ENCODE data around the gene TTC23.
A peak's percentile ranks its signal among the peaks of the same experiment; 100 is the strongest.

TTC23 gene

GRCh38 chr15:99151156-99151555 lies 98.2 kb downstream of the TTC23 start:
- no peak overlapping the region for H3K27ac ChIP-seq (ENCODE audit: low read depth, low read length)
- no peak overlapping the region for H2AFZ ChIP-seq (ENCODE audit: low read length, unreplicated experiment)
- H3K4me1 ChIP-seq (ENCODE audit: control insufficient read depth, insufficient read depth, low read length, unreplicated experiment) = peaks cover 12% of the 10 kb centered on the region
- no peaks in the 10 kb centered on the region for H3K79me2 ChIP-seq (ENCODE audit: control insufficient read depth, insufficient read depth, low read length, unreplicated experiment)
- no peak overlapping the region for H3K4me3 ChIP-seq (ENCODE audit: low read depth, low read length)
- peaks cover 5% of the 10 kb centered on the region; the same call in 1 of the 2 replicates for H3K36me3 ChIP-seq (ENCODE audit: insufficient read depth, low read length)
- no peaks in the 10 kb centered on the region for H3K27me3 ChIP-seq (ENCODE audit: insufficient read depth, low read length)

GRCh38 chr15:99149366-99149765 lies 100.0 kb downstream of the TTC23 start:
- H2AFZ ChIP-seq (ENCODE audit: low read length, unreplicated experiment) = no peak overlapping the region
- no peaks in the 10 kb centered on the region for H3K79me2 ChIP-seq (ENCODE audit: control insufficient read depth, insufficient read depth, low read length, unreplicated experiment)
- no peak overlapping the region for H3K4me3 ChIP-seq (ENCODE audit: low read depth, low read length)
- no peak overlapping the region for H3K27ac ChIP-seq (ENCODE audit: low read depth, low read length)
- H3K4me1 ChIP-seq (ENCODE audit: control insufficient read depth, insufficient read depth, low read length, unreplicated experiment) = peaks cover 5% of the 10 kb centered on the region
- no peaks in the 10 kb centered on the region for H3K36me3 ChIP-seq (ENCODE audit: insufficient read depth, low read length)
- H3K27me3 ChIP-seq (ENCODE audit: insufficient read depth, low read length) = no peaks in the 10 kb centered on the region

GRCh38 chr15:99148851-99149276 lies 100.5 kb downstream of the TTC23 start:
- H2AFZ ChIP-seq (ENCODE audit: low read length, unreplicated experiment) = no peak overlapping the region

GRCh38 chr15:99146661-99147060 lies 102.7 kb downstream of the TTC23 start:
- Histone ChIP-seq H3K4me1 (ENCODE audit: control insufficient read depth, insufficient read depth, low read length, unreplicated experiment) (peaks cover 7% of the 10 kb centered on the region), H3K36me3 (ENCODE audit: insufficient read depth, low read length) (no peaks in the 10 kb centered on the region), H3K4me3 (ENCODE audit: low read depth, low read length) (no peak overlapping the region), H2AFZ (ENCODE audit: low read length, unreplicated experiment) (no peak overlapping the region), H3K27ac (ENCODE audit: low read depth, low read length) (no peak overlapping the region), H3K27me3 (ENCODE audit: insufficient read depth, low read length) (no peaks in the 10 kb centered on the region), H3K79me2 (ENCODE audit: control insufficient read depth, insufficient read depth, low read length, unreplicated experiment) (no peaks in the 10 kb centered on the region)

More at GRCh38 chr15:99148851-99149276, 100.5 kb downstream of the TTC23 start:
- Histone ChIP-seq H3K79me2 (ENCODE audit: control insufficient read depth, insufficient read depth, low read length, unreplicated experiment) (no peaks in the 10 kb centered on the region), H3K4me3 (ENCODE audit: low read depth, low read length) (no peak overlapping the region), H3K36me3 (ENCODE audit: insufficient read depth, low read length) (no peaks in the 10 kb centered on the region), H3K27me3 (ENCODE audit: insufficient read depth, low read length) (no peaks in the 10 kb centered on the region), H3K4me1 (ENCODE audit: control insufficient read depth, insufficient read depth, low read length, unreplicated experiment) (peaks cover 3% of the 10 kb centered on the region), H3K27ac (ENCODE audit: low read depth, low read length) (no peak overlapping the region)

GRCh38 chr15:99145778-99146177 lies 103.6 kb downstream of the TTC23 start:
- Histone ChIP-seq H3K4me1 (ENCODE audit: control insufficient read depth, insufficient read depth, low read length, unreplicated experiment) (peaks cover 7% of the 10 kb centered on the region), H3K79me2 (ENCODE audit: control insufficient read depth, insufficient read depth, low read length, unreplicated experiment) (no peaks in the 10 kb centered on the region), H2AFZ (ENCODE audit: low read length, unreplicated experiment) (no peak overlapping the region), H3K27ac (ENCODE audit: low read depth, low read length) (no peak overlapping the region), H3K4me3 (ENCODE audit: low read depth, low read length) (no peak overlapping the region), H3K27me3 (ENCODE audit: insufficient read depth, low read length) (no peaks in the 10 kb centered on the region), H3K36me3 (ENCODE audit: insufficient read depth, low read length) (no peaks in the 10 kb centered on the region)

- Histone ChIP-seq H3K79me2 (ENCODE audit: control insufficient read depth, insufficient read depth, low read length, unreplicated experiment) (no peaks in the 10 kb centered on the region), H3K4me3 (ENCODE audit: low read depth, low read length) (no peak overlapping the region), H3K27me3 (ENCODE audit: insufficient read depth, low read length) (no peaks in the 10 kb centered on the region), H3K36me3 (ENCODE audit: insufficient read depth, low read length) (no peaks in the 10 kb centered on the region), H2AFZ (ENCODE audit: low read length, unreplicated experiment) (no peak overlapping the region), H3K4me1 (ENCODE audit: control insufficient read depth, insufficient read depth, low read length, unreplicated experiment) (peaks cover 7% of the 10 kb centered on the region), H3K27ac (ENCODE audit: low read depth, low read length) (no peak overlapping the region)
These were observed 104.4 kb downstream of the TTC23 start for GRCh38 chr15:99145005-99145404.

- H2AFZ ChIP-seq (ENCODE audit: low read length, unreplicated experiment) = no peak overlapping the region
These were observed 105.4 kb downstream of the TTC23 start for GRCh38 chr15:99143655-99144610.

GRCh38 chr15:99143242-99143641 lies 106.1 kb downstream of the TTC23 start:
- Histone ChIP-seq H3K4me3 (ENCODE audit: low read depth, low read length) (no peak overlapping the region), H3K4me1 (ENCODE audit: control insufficient read depth, insufficient read depth, low read length, unreplicated experiment) (peaks cover 7% of the 10 kb centered on the region), H3K27ac (ENCODE audit: low read depth, low read length) (no peak overlapping the region), H3K79me2 (ENCODE audit: control insufficient read depth, insufficient read depth, low read length, unreplicated experiment) (no peaks in the 10 kb centered on the region), H3K36me3 (ENCODE audit: insufficient read depth, low read length) (no peaks in the 10 kb centered on the region; the same call in 1 of the 2 replicates), H3K27me3 (ENCODE audit: insufficient read depth, low read length) (no peaks in the 10 kb centered on the region), H2AFZ (ENCODE audit: low read length, unreplicated experiment) (no peak overlapping the region)

More at GRCh38 chr15:99143655-99144610, 105.4 kb downstream of the TTC23 start:
- Histone ChIP-seq H3K36me3 (ENCODE audit: insufficient read depth, low read length) (no peaks in the 10 kb centered on the region; the same call in 1 of the 2 replicates), H3K4me1 (ENCODE audit: control insufficient read depth, insufficient read depth, low read length, unreplicated experiment) (peaks cover 7% of the 10 kb centered on the region), H3K79me2 (ENCODE audit: control insufficient read depth, insufficient read depth, low read length, unreplicated experiment) (no peaks in the 10 kb centered on the region), H3K27me3 (ENCODE audit: insufficient read depth, low read length) (no peaks in the 10 kb centered on the region), H3K27ac (ENCODE audit: low read depth, low read length) (peak overlapping the region; percentile 16; the same call in 1 of the 2 replicates), H3K4me3 (ENCODE audit: low read depth, low read length) (no peak overlapping the region)

- no peak overlapping the region for H2AFZ ChIP-seq (ENCODE audit: low read length, unreplicated experiment)
- H3K4me3 ChIP-seq (ENCODE audit: low read depth, low read length) = no peak overlapping the region
- no peaks in the 10 kb centered on the region for H3K79me2 ChIP-seq (ENCODE audit: control insufficient read depth, insufficient read depth, low read length, unreplicated experiment)
- peaks cover 7% of the 10 kb centered on the region for H3K4me1 ChIP-seq (ENCODE audit: control insufficient read depth, insufficient read depth, low read length, unreplicated experiment)
- no peaks in the 10 kb centered on the region for H3K27me3 ChIP-seq (ENCODE audit: insufficient read depth, low read length)
- H3K36me3 ChIP-seq (ENCODE audit: insufficient read depth, low read length) = no peaks in the 10 kb centered on the region; the same call in 1 of the 2 replicates
- no peak overlapping the region for H3K27ac ChIP-seq (ENCODE audit: low read depth, low read length)
These were observed 106.8 kb downstream of the TTC23 start for GRCh38 chr15:99142562-99142961.

- Histone ChIP-seq H3K4me3 (ENCODE audit: low read depth, low read length) (no peak overlapping the region), H2AFZ (ENCODE audit: low read length, unreplicated experiment) (no peak overlapping the region), H3K27ac (ENCODE audit: low read depth, low read length) (no peak overlapping the region), H3K27me3 (ENCODE audit: insufficient read depth, low read length) (no peaks in the 10 kb centered on the region), H3K4me1 (ENCODE audit: control insufficient read depth, insufficient read depth, low read length, unreplicated experiment) (peaks cover 7% of the 10 kb centered on the region), H3K36me3 (ENCODE audit: insufficient read depth, low read length) (no peaks in the 10 kb centered on the region; the same call in 1 of the 2 replicates), H3K79me2 (ENCODE audit: control insufficient read depth, insufficient read depth, low read length, unreplicated experiment) (no peaks in the 10 kb centered on the region)
These were observed 107.4 kb downstream of the TTC23 start for GRCh38 chr15:99141943-99142342.

GRCh38 chr15:99140590-99140989 lies 108.8 kb downstream of the TTC23 start:
- H3K27ac ChIP-seq (ENCODE audit: low read depth, low read length) = no peak overlapping the region
- no peaks in the 10 kb centered on the region for H3K79me2 ChIP-seq (ENCODE audit: control insufficient read depth, insufficient read depth, low read length, unreplicated experiment)
- no peak overlapping the region for H3K4me3 ChIP-seq (ENCODE audit: low read depth, low read length)
- H3K36me3 ChIP-seq (ENCODE audit: insufficient read depth, low read length) = no peaks in the 10 kb centered on the region; the same call in 1 of the 2 replicates
- H3K4me1 ChIP-seq (ENCODE audit: control insufficient read depth, insufficient read depth, low read length, unreplicated experiment) = peaks cover 10% of the 10 kb centered on the region
- no peaks in the 10 kb centered on the region for H3K27me3 ChIP-seq (ENCODE audit: insufficient read depth, low read length)
- no peak overlapping the region for H2AFZ ChIP-seq (ENCODE audit: low read length, unreplicated experiment)
